ENCODE results near the gene ZSCAN23. TPM values are rescaled to one million over a fixed set of nuclear protein-coding genes. Genes with fewer than 3 reads are reported as not detected.
A peak's percentile ranks its signal among the peaks of the same experiment; 100 is the strongest.

Gene ZSCAN23
- total RNA-seq, 2 donors from 2014 or later: 4.1 to 7.1 TPM

- Histone ChIP-seq H3K4me3 (ENCODE audit: low read length) (no peak overlapping the region), H3K27me3 (ENCODE audit: control insufficient read depth, insufficient read depth, low read length, poor library complexity, severe bottlenecking) (no peaks in the 10 kb centered on the region), H3K9ac (ENCODE audit: extremely low read depth, low read length, poor library complexity, severe bottlenecking) (no peak overlapping the region), H3K4me1 (ENCODE audit: control insufficient read depth, insufficient read depth, low read length) (no peaks in the 10 kb centered on the region), H3K36me3 (ENCODE audit: control insufficient read depth, insufficient read depth, low read length) (peaks cover 80% of the 10 kb centered on the region), H3K9me3 (ENCODE audit: control insufficient read depth, low read length) (no peaks in the 10 kb centered on the region), H3K27ac (ENCODE audit: low read depth, low read length) (no peak overlapping the region)
- 93 to 100% methylated on average over 6 to 8 of the region's 8 CpGs for WGBS, 2 experiments (ENCODE audit: insufficient coverage in 1 of 2, insufficient read length in 1 of 2)
- TF ChIP-seq CTCF (conservative IDR thresholded peaks at IDR 0.05): no peak
- H3K4me1 Mint-ChIP-seq: peaks cover 7% of the 10 kb centered on the region
- H3K27ac Mint-ChIP-seq: no peak overlapping the region
- DNase-seq: no peak
- no peaks in the 10 kb centered on the region for H3K27me3 Mint-ChIP-seq (ENCODE audit: insufficient read depth)
- H3K4me3 Mint-ChIP-seq: no peak overlapping the region
- peaks cover 77% of the 10 kb centered on the region for H3K36me3 Mint-ChIP-seq (ENCODE audit: low read depth)
- peaks cover 12% of the 10 kb centered on the region for H3K9me3 Mint-ChIP-seq
Observed at GRCh38 chr6:28390688-28391087, 52.6 kb downstream of the ZSCAN23 start.

GRCh38 chr6:28384143-28384533 is 59.2 kb downstream of the ZSCAN23 start:
- Mint-ChIP-seq H3K4me3 (peak overlapping the region; percentile 69), H3K27ac (no peak overlapping the region), H3K9me3 (no peaks in the 10 kb centered on the region), H3K27me3 (ENCODE audit: insufficient read depth) (no peaks in the 10 kb centered on the region), H3K36me3 (ENCODE audit: low read depth) (peaks cover 53% of the 10 kb centered on the region), H3K4me1 (peaks cover 15% of the 10 kb centered on the region)
- no peak for TF ChIP-seq CTCF (conservative IDR thresholded peaks at IDR 0.05)
- H3K36me3 ChIP-seq (ENCODE audit: control insufficient read depth, insufficient read depth, low read length): peaks cover 67% of the 10 kb centered on the region
- no peaks in the 10 kb centered on the region for H3K27me3 ChIP-seq (ENCODE audit: control insufficient read depth, insufficient read depth, low read length, poor library complexity, severe bottlenecking)
- H3K4me1 ChIP-seq (ENCODE audit: control insufficient read depth, insufficient read depth, low read length): peaks cover 4% of the 10 kb centered on the region
- no peak overlapping the region for H3K27ac ChIP-seq (ENCODE audit: low read depth, low read length)
- H3K4me3 ChIP-seq (ENCODE audit: low read length): peak overlapping the region; percentile 75
- no peak overlapping the region for H3K9ac ChIP-seq (ENCODE audit: extremely low read depth, low read length, poor library complexity, severe bottlenecking)
- WGBS, 2 experiments (ENCODE audit: insufficient coverage in 1 of 2, insufficient read length in 1 of 2): 78 to 90% methylated on average over 1 to 2 of the region's 2 CpGs
- no peak for DNase-seq
- peaks cover 19% of the 10 kb centered on the region for H3K9me3 ChIP-seq (ENCODE audit: control insufficient read depth, low read length)

GRCh38 chr6:28383235-28384142 is 59.8 kb downstream of the ZSCAN23 start:
- WGBS, 2 experiments (ENCODE audit: insufficient coverage in 1 of 2, insufficient read length in 1 of 2): 12 to 14% methylated on average over 25 to 31 of the region's 31 CpGs
- Mint-ChIP-seq H3K36me3 (ENCODE audit: low read depth) (peaks cover 49% of the 10 kb centered on the region), H3K9me3 (no peaks in the 10 kb centered on the region), H3K4me1 (peaks cover 15% of the 10 kb centered on the region), H3K27me3 (ENCODE audit: insufficient read depth) (no peaks in the 10 kb centered on the region), H3K4me3 (peak overlapping the region; percentile 69), H3K27ac (peak overlapping the region; percentile 95)
- H3K9ac ChIP-seq (ENCODE audit: extremely low read depth, low read length, poor library complexity, severe bottlenecking): peak overlapping the region; percentile 48
- peak; percentile 97 for DNase-seq
- peaks cover 70% of the 10 kb centered on the region for H3K36me3 ChIP-seq (ENCODE audit: control insufficient read depth, insufficient read depth, low read length)
- H3K27ac ChIP-seq (ENCODE audit: low read depth, low read length): no peak overlapping the region
- H3K9me3 ChIP-seq (ENCODE audit: control insufficient read depth, low read length): peaks cover 26% of the 10 kb centered on the region
- peak; percentile 84 for TF ChIP-seq CTCF (conservative IDR thresholded peaks at IDR 0.05)
- peaks cover 4% of the 10 kb centered on the region for H3K4me1 ChIP-seq (ENCODE audit: control insufficient read depth, insufficient read depth, low read length)
- H3K4me3 ChIP-seq (ENCODE audit: low read length): peak overlapping the region; percentile 75
- no peaks in the 10 kb centered on the region for H3K27me3 ChIP-seq (ENCODE audit: control insufficient read depth, insufficient read depth, low read length, poor library complexity, severe bottlenecking)

Other genes starting within 250 kb of the ZSCAN23 start
- gene ZSCAN9, start 218.2 kb downstream of the ZSCAN23 start, total RNA-seq: 10 to 100 TPM; 23.1 to 32.1 TPM
- gene ZKSCAN4, start 191.2 kb downstream of the ZSCAN23 start, total RNA-seq: 1 to 10 TPM; 7.3 to 8.2 TPM
- under 1 TPM in 1 of 2 donors, not detected in 1; 0.42 TPM for gene NKAPL, start 184.2 kb downstream of the ZSCAN23 start, total RNA-seq
- gene ZSCAN26, start 176.3 kb downstream of the ZSCAN23 start, total RNA-seq: 10 to 100 TPM; 10.9 to 18.9 TPM
- gene PGBD1, start 161.9 kb downstream of the ZSCAN23 start, total RNA-seq: 10 to 100 TPM in 1 of 2 donors, 1 to 10 TPM in 1; 8.7 to 10.8 TPM
- 1 to 10 TPM; 1.7 to 4.7 TPM for gene ZSCAN31, start 107.3 kb downstream of the ZSCAN23 start, total RNA-seq
- gene ZKSCAN3, start 93.5 kb downstream of the ZSCAN23 start, total RNA-seq: 10 to 100 TPM; 10.1 to 11.4 TPM
- gene ZSCAN12, start 43.7 kb downstream of the ZSCAN23 start, total RNA-seq: 10 to 100 TPM; 10.5 to 12.8 TPM
- not detected for gene GPX6, start 72.3 kb upstream of the ZSCAN23 start, total RNA-seq
- not detected for gene GPX5, start 82.4 kb upstream of the ZSCAN23 start, total RNA-seq

Measured in endodermal cell (in vitro differentiated cells).